ENCODE measurements around the gene LRRC8D. TPM values are rescaled to one million over a fixed set of nuclear protein-coding genes. Genes with fewer than 3 reads are reported as not detected.

LRRC8D gene
- total RNA-seq, 2 donors from 2014 or later, result 7.6 to 13.0 TPM

GRCh38 chr1:89942014-89942413, 121.2 kb downstream of the LRRC8D start:
- H3K4me1 ChIP-seq, result no peaks in the 10 kb centered on the region
- no peaks in the 10 kb centered on the region for H3K36me3 ChIP-seq (replicated peaks in 1 of 2; ENCODE audit: insufficient read depth in 1 of 2, low read depth in 2 of 2)
- no peaks in the 10 kb centered on the region for H3K9me3 ChIP-seq
- no peak for ATAC-seq
- no peak for DNase-seq
- TF ChIP-seq POLR2A (IDR thresholded peaks at IDR 0.05), result no peak
- TF ChIP-seq CTCF (IDR thresholded peaks at IDR 0.05), result no peak
- H3K27me3 ChIP-seq, result no peaks in the 10 kb centered on the region
- intact Hi-C loops (cut with DNase I), result no loop called here
- H3K4me3 ChIP-seq, result no peak overlapping the region
- 90 to 92% methylated on average over 2 of the region's 2 CpGs for WGBS, 2 donors
- no peak overlapping the region for H3K27ac ChIP-seq

GRCh38 chr1:89942825-89943658, 122.2 kb downstream of the LRRC8D start:
- H3K4me1 ChIP-seq, result no peaks in the 10 kb centered on the region
- H3K4me3 ChIP-seq, result no peak overlapping the region
- WGBS, 2 donors, result 79 to 88% methylated on average over 8 of the region's 8 CpGs
- no peak overlapping the region for H3K27ac ChIP-seq
- intact Hi-C loops (cut with DNase I), result no loop called here
- DNase-seq (peak in 1 of 4 donors; percentile 11), ATAC-seq (peak; percentile 27)
- no peaks in the 10 kb centered on the region for H3K27me3 ChIP-seq
- TF ChIP-seq POLR2A (IDR thresholded peaks at IDR 0.05) (no peak), CTCF (IDR thresholded peaks at IDR 0.05) (no peak)
- H3K9me3 ChIP-seq, result no peaks in the 10 kb centered on the region
- no peaks in the 10 kb centered on the region for H3K36me3 ChIP-seq (replicated peaks in 1 of 2; ENCODE audit: insufficient read depth in 1 of 2, low read depth in 2 of 2)

- H3K9me3 ChIP-seq, result no peaks in the 10 kb centered on the region
- no peak for ATAC-seq
- no peaks in the 10 kb centered on the region for H3K27me3 ChIP-seq
- intact Hi-C loops (cut with DNase I), result no loop called here
- TF ChIP-seq CTCF (IDR thresholded peaks at IDR 0.05), result no peak
- no peak for TF ChIP-seq POLR2A (IDR thresholded peaks at IDR 0.05)
- H3K4me1 ChIP-seq, result no peaks in the 10 kb centered on the region
- 77 to 82% methylated on average over 5 of the region's 5 CpGs for WGBS, 2 donors
- H3K4me3 ChIP-seq, result no peak overlapping the region
- H3K36me3 ChIP-seq (replicated peaks in 1 of 2; ENCODE audit: insufficient read depth in 1 of 2, low read depth in 2 of 2), result no peaks in the 10 kb centered on the region
- DNase-seq, result no peak
- no peak overlapping the region for H3K27ac ChIP-seq
Measured at GRCh38 chr1:89943846-89944781, 123.3 kb downstream of the LRRC8D start.

- no peak overlapping the region for H3K27ac ChIP-seq
- no peaks in the 10 kb centered on the region for H3K27me3 ChIP-seq
- 80 to 82% methylated on average over 5 of the region's 5 CpGs for WGBS, 2 donors
- DNase-seq, result no peak
- no peak for ATAC-seq
- H3K9me3 ChIP-seq, result no peaks in the 10 kb centered on the region
- TF ChIP-seq CTCF (IDR thresholded peaks at IDR 0.05), result no peak
- TF ChIP-seq POLR2A (IDR thresholded peaks at IDR 0.05), result no peak
- intact Hi-C loops (cut with DNase I), result no loop called here
- H3K4me3 ChIP-seq, result no peak overlapping the region
- no peaks in the 10 kb centered on the region for H3K36me3 ChIP-seq (replicated peaks in 1 of 2; ENCODE audit: insufficient read depth in 1 of 2, low read depth in 2 of 2)
- H3K4me1 ChIP-seq, result peaks cover 12% of the 10 kb centered on the region
Measured at GRCh38 chr1:89945852-89946476, 125.1 kb downstream of the LRRC8D start.
